ENCODE measurements around the gene AKAP13.
"Not testable (repeated sequence)": the region's sequence is repeated elsewhere in the genome, so short reads cannot be mapped to it uniquely, and the experiment has no call there.

AKAP13 gene

DNA sequence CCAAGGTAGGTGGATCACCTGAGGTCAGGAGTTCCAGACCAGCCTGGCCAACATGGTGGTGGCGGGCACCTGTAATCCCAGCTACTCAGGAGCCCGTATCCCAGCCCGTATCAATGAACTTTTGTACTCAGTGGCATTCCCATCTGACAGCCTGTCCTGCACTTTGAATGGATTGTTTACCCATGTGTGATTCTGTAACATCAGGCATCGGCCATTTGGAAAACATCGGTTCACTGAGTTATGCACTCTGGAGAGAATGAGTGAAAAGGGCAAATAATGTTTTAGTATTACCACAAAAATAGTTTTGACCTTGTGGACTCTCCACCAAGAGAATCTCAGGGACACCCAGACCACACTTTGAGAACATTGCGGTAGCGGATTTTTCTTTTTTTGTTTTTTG, 400.7 kb downstream of the AKAP13 start:
- no peak for DNase-seq

GRCh38 chr15:85782064-85782463, 401.7 kb downstream of the AKAP13 start:
- DNase-seq: no peak

DNA sequence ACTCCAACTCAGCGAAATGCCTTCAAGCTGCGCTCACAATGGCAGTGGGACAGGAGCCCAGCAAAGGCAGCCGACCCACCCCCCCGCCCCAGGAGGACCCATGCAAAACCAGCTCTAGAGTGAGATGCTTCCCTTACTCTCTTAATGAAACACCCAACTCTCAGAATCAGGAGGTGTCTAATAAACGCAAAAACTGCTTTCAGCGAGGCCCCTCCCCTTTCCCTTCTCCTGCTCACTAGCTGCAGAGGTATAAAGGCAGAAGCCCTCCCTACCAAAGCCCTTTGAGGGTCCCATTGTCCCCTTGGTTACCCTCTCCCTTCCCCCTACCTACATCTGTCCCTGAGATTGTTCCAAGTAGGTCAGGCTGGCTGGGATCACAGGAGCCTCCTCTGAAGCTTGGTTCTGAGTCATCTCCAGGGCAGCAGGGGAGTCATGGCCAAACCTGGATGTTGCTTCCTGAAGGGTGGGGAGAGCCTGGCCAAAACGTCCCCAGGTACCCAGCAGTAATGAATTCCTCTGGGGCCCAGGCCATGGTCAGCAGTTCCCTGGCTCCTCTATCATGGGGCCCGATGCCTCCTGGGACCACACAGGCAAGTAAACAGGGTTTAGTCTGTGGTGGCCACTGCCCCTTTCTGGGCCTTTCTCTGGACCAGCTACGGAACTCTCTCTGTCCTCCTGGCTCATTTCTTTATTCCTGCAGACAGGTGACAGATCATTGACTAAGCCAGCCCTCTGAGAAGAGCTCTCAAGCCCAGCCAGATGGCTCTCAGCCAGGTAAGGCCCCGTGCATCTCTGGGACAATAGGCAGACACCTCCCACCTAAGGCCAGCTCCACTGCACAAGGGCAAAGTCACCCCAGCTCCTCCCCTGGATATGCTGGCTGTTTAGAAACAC, 405.7 kb downstream of the AKAP13 start:
- peak in 1 of 56 donors; percentile 14 for DNase-seq

- no peak for DNase-seq
Observed at GRCh38 chr15:85786781-85787114, 406.3 kb downstream of the AKAP13 start.

DNA sequence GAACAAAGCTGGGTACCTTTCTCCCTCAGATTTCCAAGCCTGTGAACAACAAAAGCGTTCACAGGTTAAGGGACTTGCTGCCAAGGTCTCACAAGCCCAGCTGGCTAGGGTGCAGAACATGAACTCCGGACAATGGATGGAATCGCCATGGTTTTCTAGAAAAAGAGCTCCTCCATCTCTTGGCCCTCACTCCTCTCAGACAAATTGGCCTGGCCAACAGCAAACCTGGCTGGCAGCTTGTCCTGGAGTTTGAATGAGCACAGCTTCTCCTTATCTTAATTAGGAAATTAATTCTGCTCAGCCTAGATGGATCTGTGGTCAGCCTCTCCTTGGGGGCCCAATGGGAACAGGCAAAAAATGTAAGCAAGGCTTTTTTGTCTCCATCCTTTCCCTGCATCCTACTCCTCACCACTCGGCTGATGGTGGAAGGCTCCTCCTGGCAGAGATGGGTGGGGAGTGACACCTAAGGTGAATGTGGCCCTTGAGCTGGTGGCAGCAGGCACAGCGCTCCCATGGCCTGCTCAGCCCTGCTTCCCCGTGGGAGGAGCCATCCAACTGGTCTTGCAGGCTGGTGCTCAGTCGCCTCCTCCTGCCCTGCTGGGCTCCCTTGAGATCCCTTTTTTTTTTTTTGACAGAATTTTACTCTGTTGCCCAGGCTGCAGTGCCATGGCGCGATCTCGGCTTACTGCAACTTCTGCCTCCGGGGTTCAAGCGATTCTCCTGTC, 408.5 kb downstream of the AKAP13 start:
- no peak for DNase-seq

DNA sequence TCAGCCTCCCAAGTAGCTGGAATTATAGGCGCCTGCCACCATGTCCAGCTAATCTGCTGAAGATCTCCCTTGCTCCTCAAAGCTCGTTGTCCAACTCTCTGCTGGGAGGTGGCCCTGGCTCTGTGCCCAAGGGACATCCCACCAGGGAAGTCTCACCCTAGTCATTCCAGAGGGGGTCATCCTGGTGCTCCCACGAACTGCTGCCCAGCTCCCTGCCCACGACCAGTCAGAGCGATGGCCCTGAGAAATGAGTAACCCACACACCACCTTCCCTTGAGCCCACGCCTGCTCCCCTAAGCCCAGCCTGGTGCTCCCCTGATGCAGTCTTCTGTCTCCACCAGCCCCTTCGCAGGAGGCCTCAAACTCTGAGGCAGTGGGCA, 409.1 kb downstream of the AKAP13 start:
- no peak for DNase-seq

DNA sequence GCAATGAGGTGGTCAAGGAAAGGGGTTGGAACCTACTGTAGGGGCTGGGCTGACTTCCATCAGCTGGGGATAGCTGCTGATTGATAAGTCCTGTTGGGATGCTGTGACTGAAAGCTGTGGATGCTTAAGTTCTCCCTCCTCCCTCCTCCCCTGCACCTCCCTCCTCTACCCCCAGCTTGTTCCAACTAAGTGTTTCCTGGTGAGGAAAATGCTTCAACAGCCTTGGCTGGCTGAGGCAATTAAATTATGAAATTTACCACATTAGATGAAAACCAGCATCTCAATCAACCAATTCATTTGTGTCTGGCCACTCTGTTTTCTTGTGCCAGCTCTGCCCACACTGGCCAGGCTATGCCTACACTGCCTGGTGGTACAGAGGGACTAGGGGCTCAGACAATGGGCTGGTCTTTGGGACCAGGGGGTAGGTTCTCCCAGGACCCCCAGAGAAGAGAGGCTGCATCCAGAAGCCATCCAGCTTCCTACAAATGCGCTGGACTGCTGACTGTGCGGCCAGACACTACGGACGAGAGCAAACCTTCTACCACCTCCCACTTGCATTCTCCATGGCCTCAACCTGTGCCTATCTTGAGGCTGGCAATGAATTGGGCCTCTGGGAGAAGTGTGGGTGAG, 411.8 kb downstream of the AKAP13 start:
- no peak for DNase-seq

- DNase-seq: no peak
Observed at GRCh38 chr15:85792912-85793590, 412.6 kb downstream of the AKAP13 start.

DNA sequence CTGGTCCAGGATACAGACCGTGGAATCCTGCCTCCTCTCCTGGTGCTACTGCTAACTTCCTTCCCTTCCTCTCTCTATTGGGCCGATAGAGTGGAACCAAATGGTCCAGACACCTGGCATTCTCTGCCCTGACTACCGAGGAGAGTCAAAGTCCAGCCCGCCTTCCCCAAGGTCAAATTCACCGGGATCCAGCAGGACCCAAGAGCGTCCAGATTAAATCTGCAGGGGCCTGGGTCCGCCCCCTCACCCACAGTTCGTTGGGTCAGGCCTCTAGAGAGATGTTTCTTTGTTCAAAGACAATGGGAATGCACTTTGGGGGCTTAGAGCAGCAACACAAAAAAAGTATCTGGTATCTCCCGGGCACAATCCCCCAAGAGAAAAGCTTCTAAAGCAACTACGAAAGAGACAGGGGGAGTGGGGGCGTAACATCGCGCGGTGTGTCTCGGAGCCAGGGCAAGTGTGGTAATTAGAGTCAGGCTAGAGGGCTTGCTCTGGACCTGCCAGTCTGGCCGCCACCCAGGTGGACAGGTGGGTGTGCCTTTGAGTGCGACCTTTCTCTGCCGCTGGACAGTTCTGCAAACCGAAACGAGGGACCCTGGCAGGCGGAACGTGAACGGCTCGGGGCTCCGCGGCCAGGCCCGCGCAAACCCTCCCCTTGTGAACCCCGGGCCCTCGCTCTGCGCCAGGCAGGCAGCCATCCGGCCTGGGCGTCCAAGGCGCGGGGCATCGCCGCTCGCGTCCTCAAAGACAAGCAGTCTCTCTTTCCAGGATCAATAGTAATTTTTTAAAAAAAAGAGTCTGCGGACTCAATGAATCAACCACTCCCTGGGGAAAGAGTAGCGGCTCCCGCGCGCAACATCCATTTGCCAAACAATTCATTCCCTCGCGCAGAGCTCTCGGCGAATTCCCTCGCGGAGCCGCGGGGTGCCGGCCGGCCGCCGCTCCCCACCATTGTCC, 413.5 kb downstream of the AKAP13 start:
- peak in 10 of 56 donors; percentile 13 to 64 (median 49) for DNase-seq

DNA sequence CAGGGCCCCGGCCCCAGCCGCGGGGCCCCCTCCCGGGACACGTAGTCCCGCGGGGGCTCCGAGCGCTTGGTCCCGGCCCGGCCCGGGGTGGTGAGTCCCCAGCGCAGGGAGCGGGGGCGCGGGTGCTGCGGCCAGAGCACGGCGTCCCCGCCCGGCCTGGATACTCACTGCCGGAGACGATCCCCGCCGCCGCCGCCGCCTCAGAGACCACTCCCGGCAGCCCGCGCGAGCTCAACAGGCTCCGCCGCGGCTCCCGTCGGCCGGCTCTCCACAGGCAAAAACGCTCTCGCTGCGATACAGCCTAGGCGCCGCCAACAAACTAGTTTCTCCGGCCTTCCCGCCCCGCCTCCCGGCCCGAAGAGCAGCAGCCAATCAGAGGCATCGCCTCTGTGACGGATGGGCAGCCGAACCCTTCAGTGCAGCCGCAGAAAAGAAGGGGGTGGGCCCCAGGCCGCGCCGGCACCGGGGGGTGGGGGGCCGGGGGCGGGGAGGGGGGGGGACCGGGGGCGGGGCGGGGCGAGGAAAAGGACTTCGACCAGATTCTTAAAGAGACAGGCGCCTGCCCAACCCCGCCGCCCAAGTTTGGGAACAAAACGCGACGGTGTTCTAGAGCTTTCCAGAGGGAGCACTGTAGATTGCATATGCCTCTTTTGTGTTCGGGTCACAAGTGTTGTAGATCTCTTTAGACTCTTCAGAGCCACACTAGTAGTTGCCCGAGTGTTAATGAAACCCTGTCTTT, 414.4 kb downstream of the AKAP13 start, which contains the start of gene KLHL25:
Gene KLHL25, minus strand, starts transcription at position 328 of the 739 bp plus-strand sequence. CDS start 25,115 bp downstream, outside the sequence.
- DNase-seq: peak; percentile 38 to 97 (median 91)

- no peak for DNase-seq
Observed at GRCh38 chr15:85795337-85796305, 415.2 kb downstream of the AKAP13 start.

DNA sequence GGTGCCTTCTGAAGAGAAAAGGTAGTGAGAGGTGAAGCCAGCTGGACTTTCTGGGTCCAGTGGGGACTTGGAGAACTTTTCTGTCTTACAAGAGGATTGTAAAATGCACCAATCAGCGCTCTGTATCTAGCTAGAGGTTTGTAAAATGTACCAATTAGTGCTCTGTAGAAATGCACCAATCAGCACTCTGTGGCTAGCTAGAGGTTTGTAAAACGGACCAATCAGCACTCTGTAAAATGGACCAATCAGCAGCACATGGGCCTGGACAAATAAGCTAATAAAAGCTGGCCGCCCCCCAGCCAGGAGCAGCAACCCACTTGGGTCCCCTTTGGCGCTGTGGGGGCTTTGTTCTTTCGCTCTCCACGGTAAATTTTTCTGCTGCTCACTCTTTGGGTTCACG, 416.0 kb downstream of the AKAP13 start:
- not testable (repeated sequence) for DNase-seq
